Measurements from ENCODE around the gene CSAG3. TPM values are rescaled to one million over a fixed set of nuclear protein-coding genes. Genes with fewer than 3 reads are reported as not detected.
"Not testable (repeated sequence)": the region's sequence is repeated elsewhere in the genome, so short reads cannot be mapped to it uniquely, and the experiment has no call there.

Gene CSAG3
- total RNA-seq, 2 donors from 2014 or later = 0.35 TPM; not detected in 1

GRCh38 chrX:152735860-152736511, 23.0 kb upstream of the CSAG3 start:
- Mint-ChIP-seq H3K4me1 (no peaks in the 10 kb centered on the region), H3K27me3 (ENCODE audit: insufficient read depth) (peaks cover 3% of the 10 kb centered on the region), H3K36me3 (ENCODE audit: low read depth) (no peaks in the 10 kb centered on the region), H3K4me3 (no peak overlapping the region), H3K9me3 (peaks cover 62% of the 10 kb centered on the region), H3K27ac (no peak overlapping the region)
- WGBS, 2 experiments (ENCODE audit: insufficient coverage in 1 of 2, insufficient read length in 1 of 2) = 84 to 100% methylated on average over 1 to 12 of the region's 12 CpGs
- H3K27ac ChIP-seq (ENCODE audit: low read depth, low read length) = no peak overlapping the region
- H3K4me1 ChIP-seq (ENCODE audit: control insufficient read depth, insufficient read depth, low read length) = no peaks in the 10 kb centered on the region
- H3K27me3 ChIP-seq (ENCODE audit: control insufficient read depth, insufficient read depth, low read length, poor library complexity, severe bottlenecking) = no peaks in the 10 kb centered on the region
- no peak for DNase-seq
- H3K9ac ChIP-seq (ENCODE audit: extremely low read depth, low read length, poor library complexity, severe bottlenecking) = no peak overlapping the region
- no peaks in the 10 kb centered on the region for H3K9me3 ChIP-seq (ENCODE audit: control insufficient read depth, low read length)
- no peaks in the 10 kb centered on the region for H3K36me3 ChIP-seq (ENCODE audit: control insufficient read depth, insufficient read depth, low read length)
- TF ChIP-seq, protein P1, sequence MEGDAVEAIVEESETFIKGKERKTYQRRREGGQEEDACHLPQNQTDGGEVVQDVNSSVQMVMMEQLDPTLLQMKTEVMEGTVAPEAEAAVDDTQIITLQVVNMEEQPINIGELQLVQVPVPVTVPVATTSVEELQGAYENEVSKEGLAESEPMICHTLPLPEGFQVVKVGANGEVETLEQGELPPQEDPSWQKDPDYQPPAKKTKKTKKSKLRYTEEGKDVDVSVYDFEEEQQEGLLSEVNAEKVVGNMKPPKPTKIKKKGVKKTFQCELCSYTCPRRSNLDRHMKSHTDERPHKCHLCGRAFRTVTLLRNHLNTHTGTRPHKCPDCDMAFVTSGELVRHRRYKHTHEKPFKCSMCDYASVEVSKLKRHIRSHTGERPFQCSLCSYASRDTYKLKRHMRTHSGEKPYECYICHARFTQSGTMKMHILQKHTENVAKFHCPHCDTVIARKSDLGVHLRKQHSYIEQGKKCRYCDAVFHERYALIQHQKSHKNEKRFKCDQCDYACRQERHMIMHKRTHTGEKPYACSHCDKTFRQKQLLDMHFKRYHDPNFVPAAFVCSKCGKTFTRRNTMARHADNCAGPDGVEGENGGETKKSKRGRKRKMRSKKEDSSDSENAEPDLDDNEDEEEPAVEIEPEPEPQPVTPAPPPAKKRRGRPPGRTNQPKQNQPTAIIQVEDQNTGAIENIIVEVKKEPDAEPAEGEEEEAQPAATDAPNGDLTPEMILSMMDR (conservative IDR thresholded peaks at IDR 0.05) = no peak
- no peak overlapping the region for H3K4me3 ChIP-seq (ENCODE audit: low read length)

DNA sequence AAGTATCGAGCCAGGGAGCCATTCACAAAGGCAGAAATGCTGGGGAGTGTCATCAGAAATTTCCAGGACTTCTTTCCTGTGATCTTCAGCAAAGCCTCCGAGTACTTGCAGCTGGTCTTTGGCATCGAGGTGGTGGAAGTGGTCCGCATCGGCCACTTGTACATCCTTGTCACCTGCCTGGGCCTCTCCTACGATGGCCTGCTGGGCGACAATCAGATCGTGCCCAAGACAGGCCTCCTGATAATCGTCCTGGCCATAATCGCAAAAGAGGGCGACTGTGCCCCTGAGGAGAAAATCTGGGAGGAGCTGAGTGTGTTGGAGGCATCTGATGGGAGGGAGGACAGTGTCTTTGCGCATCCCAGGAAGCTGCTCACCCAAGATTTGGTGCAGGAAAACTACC, 22.5 kb upstream of the CSAG3 start:
- H3K4me1 Mint-ChIP-seq; H3K4me3 ChIP-seq (ENCODE audit: low read length); H3K36me3 Mint-ChIP-seq (ENCODE audit: low read depth); DNase-seq; H3K27ac ChIP-seq (ENCODE audit: low read depth, low read length); H3K9ac ChIP-seq (ENCODE audit: extremely low read depth, low read length, poor library complexity, severe bottlenecking); H3K9me3 ChIP-seq (ENCODE audit: control insufficient read depth, low read length); H3K27ac Mint-ChIP-seq; H3K36me3 ChIP-seq (ENCODE audit: control insufficient read depth, insufficient read depth, low read length); H3K27me3 Mint-ChIP-seq (ENCODE audit: insufficient read depth); H3K4me1 ChIP-seq (ENCODE audit: control insufficient read depth, insufficient read depth, low read length); H3K27me3 ChIP-seq (ENCODE audit: control insufficient read depth, insufficient read depth, low read length, poor library complexity, severe bottlenecking); H3K4me3 Mint-ChIP-seq: not testable (repeated sequence)
- H3K9me3 Mint-ChIP-seq = peaks cover 60% of the 10 kb centered on the region
- whole genome bisulfite sequencing, 2 experiments (ENCODE audit: insufficient coverage in 1 of 2, insufficient read length in 1 of 2) = 88 to 95% methylated on average over 1 to 12 of the region's 12 CpGs

- H3K27me3 Mint-ChIP-seq (ENCODE audit: insufficient read depth) = peaks cover 1% of the 10 kb centered on the region
- no peaks in the 10 kb centered on the region for H3K36me3 Mint-ChIP-seq (ENCODE audit: low read depth)
- H3K4me3 Mint-ChIP-seq = no peak overlapping the region
- no peak overlapping the region for H3K4me3 ChIP-seq (ENCODE audit: low read length)
- no peak overlapping the region for H3K9ac ChIP-seq (ENCODE audit: extremely low read depth, low read length, poor library complexity, severe bottlenecking)
- no peak overlapping the region for H3K27ac ChIP-seq (ENCODE audit: low read depth, low read length)
- WGBS, 2 experiments (ENCODE audit: insufficient coverage in 1 of 2, insufficient read length in 1 of 2) = 100% methylated on average over 2 of the region's 5 CpGs; no CpG with 5 or more reads in 1 of the 2 experiments
- peaks cover 55% of the 10 kb centered on the region for H3K9me3 Mint-ChIP-seq
- TF ChIP-seq, protein P1 (conservative IDR thresholded peaks at IDR 0.05) = no peak
- no peak overlapping the region for H3K27ac Mint-ChIP-seq
- no peak for DNase-seq
- H3K36me3 ChIP-seq (ENCODE audit: control insufficient read depth, insufficient read depth, low read length) = no peaks in the 10 kb centered on the region
- H3K27me3 ChIP-seq (ENCODE audit: control insufficient read depth, insufficient read depth, low read length, poor library complexity, severe bottlenecking) = no peaks in the 10 kb centered on the region
- no peaks in the 10 kb centered on the region for H3K4me1 Mint-ChIP-seq
- H3K4me1 ChIP-seq (ENCODE audit: control insufficient read depth, insufficient read depth, low read length) = no peaks in the 10 kb centered on the region
- H3K9me3 ChIP-seq (ENCODE audit: control insufficient read depth, low read length) = no peaks in the 10 kb centered on the region
Observed at GRCh38 chrX:152738560-152738959, 20.5 kb upstream of the CSAG3 start.

DNA sequence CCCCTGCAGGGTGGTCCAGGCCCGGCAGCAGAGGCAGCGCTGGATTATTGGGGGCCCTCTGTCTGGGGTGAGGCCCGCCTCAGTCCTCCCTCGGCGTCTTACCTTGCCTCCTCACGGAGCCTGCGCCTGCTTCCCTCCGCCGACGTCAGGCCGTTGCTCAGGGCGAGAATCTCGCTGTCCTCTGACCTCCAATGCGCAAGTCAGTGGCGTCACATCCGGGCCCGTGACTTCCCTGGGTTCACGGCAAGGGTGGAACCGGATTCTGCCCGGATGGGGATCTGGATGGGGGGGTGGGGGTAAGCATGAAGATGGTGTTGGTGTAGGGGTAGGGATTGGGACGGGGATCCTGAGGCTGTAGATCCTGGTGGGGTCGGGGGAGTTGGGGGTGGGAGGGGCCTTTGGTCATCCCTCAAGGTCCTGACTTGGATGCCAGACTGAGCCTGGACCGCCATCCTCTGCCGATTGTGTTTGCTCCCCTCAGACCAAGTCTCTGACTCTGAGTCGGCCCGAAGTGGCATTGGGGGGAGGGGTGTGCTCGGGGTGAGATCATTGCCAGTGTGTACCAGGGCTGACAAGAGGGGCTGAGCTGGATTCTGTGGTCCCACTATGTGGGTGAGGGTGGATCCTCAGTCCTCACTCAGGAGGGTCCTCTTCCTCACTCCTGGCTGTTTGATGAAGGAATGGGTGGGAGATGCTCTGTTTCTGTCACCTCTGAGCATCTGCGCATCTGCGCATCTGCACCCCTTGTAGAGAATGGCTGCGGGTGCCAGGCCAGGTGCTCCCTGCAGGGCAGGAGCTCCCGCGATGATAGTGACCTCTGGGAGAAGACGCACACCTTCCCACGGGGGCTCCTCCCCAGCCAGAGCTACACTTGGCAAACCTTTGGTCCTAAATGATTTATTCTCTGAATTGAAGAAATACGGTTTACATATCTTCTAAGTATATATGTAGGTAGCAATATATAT, 5.0 kb upstream of the CSAG3 start, which contains the start of gene MAGEA2:
MAGEA2 (minus strand) TSS at position 157 of the 965 bp plus-strand sequence. CDS start 2,479 bp downstream, outside the sequence.
- H3K27ac ChIP-seq (ENCODE audit: low read depth, low read length); H3K36me3 ChIP-seq (ENCODE audit: control insufficient read depth, insufficient read depth, low read length); H3K27me3 Mint-ChIP-seq (ENCODE audit: insufficient read depth); H3K4me1 Mint-ChIP-seq; H3K9ac ChIP-seq (ENCODE audit: extremely low read depth, low read length, poor library complexity, severe bottlenecking); H3K4me1 ChIP-seq (ENCODE audit: control insufficient read depth, insufficient read depth, low read length); H3K4me3 Mint-ChIP-seq; H3K4me3 ChIP-seq (ENCODE audit: low read length); H3K36me3 Mint-ChIP-seq (ENCODE audit: low read depth); H3K9me3 ChIP-seq (ENCODE audit: control insufficient read depth, low read length); DNase-seq; H3K27ac Mint-ChIP-seq; H3K9me3 Mint-ChIP-seq; H3K27me3 ChIP-seq (ENCODE audit: control insufficient read depth, insufficient read depth, low read length, poor library complexity, severe bottlenecking): not testable (repeated sequence)
- WGBS, 2 experiments (ENCODE audit: insufficient coverage in 1 of 2, insufficient read length in 1 of 2) = no CpG with 5 or more reads among the region's 35 CpGs

- not testable (repeated sequence) for DNase-seq; H3K27ac Mint-ChIP-seq; H3K4me3 ChIP-seq (ENCODE audit: low read length); H3K4me1 ChIP-seq (ENCODE audit: control insufficient read depth, insufficient read depth, low read length); H3K9ac ChIP-seq (ENCODE audit: extremely low read depth, low read length, poor library complexity, severe bottlenecking); H3K4me3 Mint-ChIP-seq; H3K9me3 Mint-ChIP-seq; H3K9me3 ChIP-seq (ENCODE audit: control insufficient read depth, low read length); H3K27me3 Mint-ChIP-seq (ENCODE audit: insufficient read depth); H3K27ac ChIP-seq (ENCODE audit: low read depth, low read length); H3K36me3 ChIP-seq (ENCODE audit: control insufficient read depth, insufficient read depth, low read length); H3K27me3 ChIP-seq (ENCODE audit: control insufficient read depth, insufficient read depth, low read length, poor library complexity, severe bottlenecking); H3K36me3 Mint-ChIP-seq (ENCODE audit: low read depth); H3K4me1 Mint-ChIP-seq
- no CpG with 5 or more reads among the region's 5 CpGs for WGBS, 2 experiments (ENCODE audit: insufficient coverage in 1 of 2, insufficient read length in 1 of 2)
Observed at GRCh38 chrX:152754871-152755270, 4.1 kb upstream of the CSAG3 start.

Measured in endodermal cell (in vitro differentiated cells).